Ectodermal cell (in vitro differentiated cells): ENCODE measurements around the gene MED15.
"Not testable (repeated sequence)": the region's sequence is repeated elsewhere in the genome, so short reads cannot be mapped to it uniquely, and the experiment has no call there.

Experiments
- H3K27ac ChIP-seq: 2 replicates; pipeline ENCODE4 v1.7.0; 2013; ENCODE audit warnings: mild to moderate bottlenecking, low read depth, low read length; ENCODE audit not compliant: insufficient read depth, poor library complexity, severe bottlenecking
- H3K27me3 ChIP-seq: 2 replicates; pipeline ENCODE4 v1.7.0; 2013; ENCODE audit warnings: mild to moderate bottlenecking, low read length; ENCODE audit not compliant: insufficient read depth, control insufficient read depth, poor library complexity, severe bottlenecking
- H3K36me3 ChIP-seq: one replicate; pipeline ENCODE4 v1.7.0; 2013; ENCODE audit warnings: low read length; ENCODE audit not compliant: control insufficient read depth, insufficient read depth
- H3K4me1 ChIP-seq: one replicate; pipeline ENCODE4 v1.7.0; 2013; ENCODE audit warnings: low read length; ENCODE audit not compliant: control insufficient read depth, insufficient read depth
- H3K4me3 ChIP-seq: 2 replicates; pipeline ENCODE4 v1.7.0; 2013; ENCODE audit warnings: low read depth, low read length, control low read depth; ENCODE audit not compliant: insufficient read depth
- H3K9me3 ChIP-seq: 2 replicates; pipeline ENCODE4 v1.7.0; 2013; ENCODE audit warnings: mild to moderate bottlenecking, low read length, moderate library complexity; ENCODE audit not compliant: control insufficient read depth
- WGBS, 2 experiments: methylation state at CpG; one replicate each; pipeline ENCODE4 v1.1.7; 2013; ENCODE audit warnings: missing lambda C conversion rate in 2 of 2; 5-methylcytosine and 5-hydroxymethylcytosine counted together

The MED15 gene

DNA sequence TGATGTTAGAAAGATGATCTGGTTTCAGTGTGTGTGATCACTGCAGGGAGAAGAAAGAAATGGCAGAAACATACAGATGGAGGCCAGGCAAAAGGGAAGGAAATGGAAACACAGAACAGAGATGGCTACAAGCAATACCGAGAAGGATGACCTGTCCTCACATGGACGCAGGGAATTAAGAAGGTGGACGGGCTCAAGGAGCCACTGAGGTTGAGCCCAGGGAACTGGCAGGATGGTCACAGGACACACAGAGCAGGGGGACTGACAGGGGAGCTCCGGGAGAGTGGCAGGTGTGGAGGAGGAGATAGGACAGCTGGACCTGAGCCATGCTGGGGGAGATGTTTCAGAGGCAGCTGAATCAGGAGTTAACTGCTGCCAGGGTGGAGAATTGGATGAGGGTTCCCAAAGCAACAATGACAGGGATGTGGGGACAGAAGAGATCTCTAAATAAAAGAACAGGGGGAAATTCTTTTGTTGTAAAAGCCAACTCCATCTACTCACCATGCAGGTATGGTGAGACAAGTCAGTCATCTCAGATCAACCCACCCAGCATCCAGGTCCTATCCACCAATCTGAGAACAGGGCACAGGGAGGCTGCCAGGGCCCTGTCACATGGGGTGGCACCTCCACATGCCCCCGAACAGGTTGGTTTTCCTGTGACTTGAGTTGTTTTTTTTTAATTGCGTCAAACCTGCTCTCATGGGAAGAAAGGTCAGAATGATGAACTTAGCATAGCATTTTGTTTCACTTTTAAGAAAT lies 38.1 kb upstream of the MED15 start:
- H3K36me3 ChIP-seq: peaks cover 10% of the 10 kb centered on the region
- no peak overlapping the region for H3K27ac ChIP-seq
- 94 to 95% methylated on average over 6 of the region's 6 CpGs for WGBS, 2 experiments
- no peaks in the 10 kb centered on the region for H3K9me3 ChIP-seq
- H3K4me1 ChIP-seq: no peaks in the 10 kb centered on the region
- no peak overlapping the region for H3K4me3 ChIP-seq
- no peaks in the 10 kb centered on the region for H3K27me3 ChIP-seq

DNA sequence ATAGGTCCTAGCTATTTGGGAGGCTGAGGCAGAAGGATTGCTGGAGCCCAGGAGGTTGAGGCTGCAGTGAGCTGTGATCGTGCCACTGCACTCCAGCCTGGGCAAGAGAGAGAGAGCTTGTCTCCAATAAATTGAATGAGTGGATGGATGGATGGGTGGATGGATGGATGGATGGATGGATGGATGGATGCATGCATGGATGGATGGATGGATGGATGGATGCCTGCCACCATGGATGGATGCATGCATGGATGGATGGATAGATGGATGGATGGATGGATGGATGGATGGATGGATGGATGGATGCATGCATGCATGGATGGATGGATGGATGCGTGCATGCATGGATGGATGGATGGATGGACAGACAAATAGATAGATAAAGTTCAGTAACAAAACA lies 36.9 kb upstream of the MED15 start:
- not testable (repeated sequence) for H3K36me3 ChIP-seq, H3K27me3 ChIP-seq, H3K4me1 ChIP-seq, H3K27ac ChIP-seq, H3K9me3 ChIP-seq, H3K4me3 ChIP-seq
- WGBS, 2 experiments: 90 to 93% methylated on average over 2 of the region's 2 CpGs

DNA sequence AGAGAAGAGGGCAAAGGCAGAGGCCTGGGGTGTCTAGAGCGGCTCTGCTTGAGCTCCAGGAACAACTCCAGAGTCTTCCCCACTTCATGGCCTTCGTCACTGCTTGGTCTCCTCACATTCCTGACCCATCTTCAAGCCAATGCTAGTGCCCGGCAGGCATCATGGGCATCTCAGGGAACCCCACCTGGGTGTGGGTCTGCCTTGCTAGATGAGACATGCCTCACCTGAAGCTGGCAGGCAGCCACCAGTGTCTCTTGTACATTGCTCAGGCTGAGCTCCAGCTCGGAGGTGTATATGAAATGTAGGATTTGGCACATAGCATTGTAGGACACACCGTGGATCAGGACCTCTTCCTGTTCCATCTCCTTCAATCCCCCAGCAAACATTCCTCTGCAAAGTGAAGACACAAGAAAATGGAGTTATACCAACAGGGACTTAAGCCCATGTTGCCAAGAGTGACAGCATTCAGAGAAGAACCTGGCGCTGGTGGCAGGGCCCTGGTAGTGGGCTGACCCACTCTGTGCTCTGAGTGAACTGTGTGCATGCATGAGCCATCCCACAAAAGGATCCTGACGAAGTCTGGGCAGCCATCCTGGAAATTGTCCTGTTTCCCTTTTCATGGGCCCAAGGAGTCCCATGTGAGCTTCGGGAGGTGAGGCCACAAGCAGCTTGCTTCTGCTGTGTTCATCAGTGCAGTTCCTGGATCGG lies 36.1 kb upstream of the MED15 start:
- H3K4me1 ChIP-seq: no peaks in the 10 kb centered on the region
- H3K27ac ChIP-seq: no peak overlapping the region
- H3K4me3 ChIP-seq: no peak overlapping the region
- H3K27me3 ChIP-seq: no peaks in the 10 kb centered on the region
- 94 to 95% methylated on average over 9 of the region's 9 CpGs for WGBS, 2 experiments
- H3K9me3 ChIP-seq: no peaks in the 10 kb centered on the region
- peaks cover 3% of the 10 kb centered on the region for H3K36me3 ChIP-seq

DNA sequence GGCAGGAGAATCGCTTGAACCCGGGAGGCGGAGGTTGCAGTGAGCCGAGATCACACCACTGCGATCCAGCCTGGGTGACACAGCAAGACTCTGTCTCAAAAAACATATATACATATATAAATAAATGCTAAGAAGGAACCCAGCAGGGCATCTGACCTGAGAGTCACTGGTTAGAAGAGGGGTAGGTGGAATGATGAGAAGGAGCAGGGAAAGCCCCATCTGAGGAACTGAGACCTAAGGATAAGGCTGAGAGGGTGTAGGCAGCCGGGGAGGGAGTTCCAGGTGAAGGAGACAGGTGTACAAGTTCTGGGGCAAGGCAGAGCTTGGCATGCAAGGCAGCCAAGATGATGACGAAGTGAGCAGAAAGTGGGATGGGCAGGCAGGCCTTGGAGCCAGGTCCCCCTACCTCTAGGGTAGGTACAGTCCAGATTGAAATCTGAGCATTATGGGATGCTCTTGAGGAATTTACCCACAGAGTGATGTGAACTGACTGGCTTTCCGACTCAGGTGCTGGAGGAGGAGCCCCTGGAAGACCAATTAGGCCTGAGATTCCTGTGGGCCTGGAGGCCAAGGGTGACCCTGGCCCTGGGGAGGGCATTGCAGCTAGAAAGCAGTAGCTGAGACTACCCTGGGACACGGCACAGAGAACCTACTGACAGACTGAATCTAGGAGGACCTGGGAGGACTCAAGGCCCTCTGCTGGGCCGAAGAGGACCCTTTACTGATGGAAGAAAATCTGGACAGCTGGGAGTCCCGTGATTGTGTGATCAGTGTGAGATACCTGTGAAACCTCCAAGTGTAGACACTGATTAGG lies 34.6 kb upstream of the MED15 start:
- no peaks in the 10 kb centered on the region for H3K9me3 ChIP-seq
- no peak overlapping the region for H3K4me3 ChIP-seq
- 91 to 95% methylated on average over 10 to 11 of the region's 11 CpGs for WGBS, 2 experiments
- peaks cover 3% of the 10 kb centered on the region for H3K36me3 ChIP-seq
- no peaks in the 10 kb centered on the region for H3K4me1 ChIP-seq
- H3K27me3 ChIP-seq: no peaks in the 10 kb centered on the region
- no peak overlapping the region for H3K27ac ChIP-seq

DNA sequence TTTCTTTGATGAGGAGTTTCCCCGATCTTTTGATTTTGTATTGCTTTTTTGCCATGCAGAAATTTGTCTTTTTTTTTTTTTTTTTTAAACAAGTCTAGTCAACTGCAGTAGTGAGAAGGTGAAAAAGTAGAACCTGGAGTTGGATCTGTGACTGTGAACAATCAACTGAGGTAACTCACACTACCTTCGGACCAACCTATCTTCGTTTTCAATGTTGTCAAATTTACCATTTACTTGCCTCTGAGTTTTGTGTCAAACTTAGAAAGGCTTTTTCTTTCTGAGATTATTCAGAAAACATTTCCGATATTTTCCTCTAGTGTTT lies 32.3 kb upstream of the MED15 start:
- 98 to 99% methylated on average over 3 to 4 of the region's 4 CpGs for whole genome bisulfite sequencing, 2 experiments
- no peaks in the 10 kb centered on the region for H3K4me1 ChIP-seq
- no peak overlapping the region for H3K4me3 ChIP-seq
- no peaks in the 10 kb centered on the region for H3K27me3 ChIP-seq
- no peaks in the 10 kb centered on the region for H3K9me3 ChIP-seq
- no peak overlapping the region for H3K27ac ChIP-seq
- H3K36me3 ChIP-seq: peaks cover 3% of the 10 kb centered on the region

DNA sequence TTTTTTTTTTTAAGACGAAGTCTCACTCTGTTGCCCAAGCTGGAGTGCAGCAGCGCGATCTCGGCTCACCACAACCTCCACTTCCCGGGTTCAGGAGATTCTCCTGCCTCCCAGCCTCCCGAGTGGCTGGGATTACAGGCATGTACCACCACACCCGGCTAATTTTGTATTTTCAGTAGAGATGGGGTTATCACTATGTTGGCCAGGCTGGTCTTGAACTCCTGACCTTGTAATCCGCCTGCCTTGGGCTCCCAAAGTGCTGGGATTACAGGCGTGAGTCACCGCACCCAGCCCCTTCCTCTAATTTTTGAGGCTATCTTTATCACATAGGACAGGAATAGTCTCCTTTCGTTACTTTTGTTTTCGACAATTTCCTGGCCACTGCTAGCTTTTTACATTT lies 31.8 kb upstream of the MED15 start:
- H3K4me3 ChIP-seq, H3K9me3 ChIP-seq, H3K36me3 ChIP-seq, H3K27ac ChIP-seq, H3K27me3 ChIP-seq, H3K4me1 ChIP-seq: not testable (repeated sequence)
- WGBS, 2 experiments: 95 to 97% methylated on average over 12 of the region's 12 CpGs

DNA sequence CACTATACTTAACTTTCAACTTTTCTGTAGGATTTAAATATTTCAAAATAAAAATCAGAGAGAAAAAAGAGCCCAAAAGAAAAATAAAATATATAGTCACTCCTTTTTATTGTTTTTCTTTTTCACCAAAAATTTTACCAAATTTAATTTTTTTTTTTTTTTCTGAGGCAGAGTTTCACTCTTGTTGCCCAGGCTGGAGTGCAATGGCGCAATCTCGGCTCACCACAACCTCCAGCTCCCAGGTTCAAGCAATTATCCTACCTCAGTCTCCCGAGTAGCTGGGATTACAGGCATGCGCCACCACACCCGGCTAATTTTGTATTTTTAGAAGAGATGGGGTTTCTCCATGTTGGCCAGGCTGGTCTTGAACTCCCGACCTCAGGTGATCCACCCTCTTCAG lies 29.4 kb upstream of the MED15 start:
- not testable (repeated sequence) for H3K4me1 ChIP-seq, H3K27me3 ChIP-seq, H3K27ac ChIP-seq, H3K9me3 ChIP-seq, H3K36me3 ChIP-seq, H3K4me3 ChIP-seq
- 81 to 91% methylated on average over 6 of the region's 6 CpGs for WGBS, 2 experiments

DNA sequence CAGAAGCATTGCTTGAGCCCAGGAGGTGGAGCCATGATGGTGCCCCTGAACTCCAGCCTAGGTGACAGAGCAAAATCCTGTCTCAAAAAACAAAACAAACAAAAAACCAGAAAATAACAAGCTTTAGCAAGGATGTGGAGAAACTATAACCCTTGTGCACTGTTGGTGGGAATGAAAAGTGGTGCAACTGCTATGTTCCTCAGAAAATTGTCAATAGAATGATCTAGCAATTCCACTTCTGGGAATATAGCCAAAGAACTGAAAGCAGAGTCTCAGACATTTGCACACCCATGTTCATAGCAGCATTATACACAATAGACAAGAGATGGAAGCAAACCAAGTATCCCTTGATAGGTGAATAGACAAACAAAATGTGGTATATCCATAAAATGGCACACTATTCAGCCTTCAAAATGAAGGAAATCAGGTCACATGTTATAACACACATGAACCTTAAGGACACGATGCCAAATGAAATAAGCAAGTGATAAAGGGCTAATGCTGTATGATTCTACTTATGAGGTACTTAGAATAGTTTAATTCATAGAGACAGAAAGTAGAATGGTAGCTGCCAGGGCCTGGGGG lies 27.7 kb upstream of the MED15 start:
- no peaks in the 10 kb centered on the region for H3K27me3 ChIP-seq
- no peaks in the 10 kb centered on the region for H3K36me3 ChIP-seq
- H3K9me3 ChIP-seq: no peaks in the 10 kb centered on the region
- no peak overlapping the region for H3K4me3 ChIP-seq
- WGBS, 2 experiments: 96 to 100% methylated on average over 1 of the region's 1 CpG
- H3K4me1 ChIP-seq: no peaks in the 10 kb centered on the region
- H3K27ac ChIP-seq: no peak overlapping the region

DNA sequence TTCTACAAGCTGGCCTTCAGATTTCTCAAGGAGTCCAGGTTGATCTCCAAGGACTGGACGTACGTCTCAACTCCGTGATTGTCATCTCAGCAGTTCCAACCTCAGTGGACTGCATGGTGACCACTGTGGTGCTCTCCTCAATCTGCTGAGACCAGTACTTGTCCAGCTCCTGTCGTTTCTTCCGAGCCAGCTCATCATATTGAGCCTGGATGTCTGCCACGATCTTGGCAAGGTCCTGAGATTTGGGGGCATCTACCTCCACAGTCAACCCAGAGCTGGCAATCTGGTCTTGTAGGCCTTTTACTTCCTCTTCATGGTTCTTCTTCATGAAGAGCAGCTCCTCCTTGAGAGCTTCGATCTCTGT lies 24.3 kb upstream of the MED15 start:
- WGBS, 2 experiments: 94 to 96% methylated on average over 7 of the region's 7 CpGs
- not testable (repeated sequence) for H3K36me3 ChIP-seq, H3K9me3 ChIP-seq, H3K27ac ChIP-seq, H3K4me1 ChIP-seq, H3K4me3 ChIP-seq, H3K27me3 ChIP-seq

DNA sequence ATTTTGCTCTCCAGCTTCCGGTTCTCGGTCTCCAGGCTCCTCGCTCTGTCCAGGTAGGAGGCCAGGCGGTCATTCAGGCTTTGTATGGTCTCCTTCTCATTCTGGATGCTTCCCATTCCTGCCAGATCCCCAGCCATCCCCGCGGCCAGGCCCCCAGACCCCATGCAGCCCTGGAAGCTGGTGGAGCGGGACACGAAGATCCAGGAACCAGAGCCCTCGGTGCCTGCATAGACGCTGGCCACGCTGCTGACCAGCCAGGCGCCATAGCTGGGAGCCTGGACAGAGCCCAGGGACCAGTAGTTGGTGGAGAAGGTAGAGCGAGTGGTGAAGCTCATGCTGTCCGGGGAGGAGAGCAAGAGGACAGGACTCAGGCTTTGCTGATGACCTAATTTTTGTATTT lies 23.6 kb upstream of the MED15 start:
- no peaks in the 10 kb centered on the region for H3K36me3 ChIP-seq
- no peak overlapping the region for H3K27ac ChIP-seq
- H3K4me1 ChIP-seq: no peaks in the 10 kb centered on the region
- H3K27me3 ChIP-seq: no peaks in the 10 kb centered on the region
- no peaks in the 10 kb centered on the region for H3K9me3 ChIP-seq
- no peak overlapping the region for H3K4me3 ChIP-seq
- WGBS, 2 experiments: 95 to 97% methylated on average over 14 of the region's 14 CpGs
